Measurements from ENCODE around the gene EPS8.

Gene EPS8

DNA sequence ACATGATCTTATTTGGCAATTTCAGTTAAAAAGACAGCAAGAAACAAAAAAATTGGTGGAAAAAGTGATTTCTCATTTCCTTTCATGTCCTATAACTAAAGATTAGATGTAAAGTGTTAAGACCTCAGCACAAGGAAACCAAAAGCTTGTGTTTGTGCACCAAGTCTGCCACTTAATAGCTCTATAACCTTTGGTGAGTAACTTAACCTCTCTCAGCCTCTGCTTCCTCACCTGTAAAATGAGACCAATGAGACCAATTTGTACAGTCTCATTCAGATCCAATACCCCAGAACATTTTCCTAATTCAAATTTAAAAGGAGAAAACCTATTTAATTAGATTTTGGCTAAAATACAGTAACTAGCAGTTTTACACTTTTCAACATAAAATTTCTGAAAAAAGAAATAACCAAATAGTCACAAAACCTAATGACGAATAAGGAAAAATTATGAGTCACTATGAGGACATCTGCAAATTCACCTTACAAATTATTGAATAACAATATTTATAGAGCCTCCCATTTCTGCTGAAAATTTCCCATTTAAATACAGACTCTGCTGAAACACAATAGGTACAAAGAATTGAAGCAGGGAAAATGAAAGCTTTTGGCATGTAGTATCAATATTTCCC, 71.1 kb downstream of the EPS8 start:
- no peak for DNase-seq (ENCODE audit: low spot score)

DNA sequence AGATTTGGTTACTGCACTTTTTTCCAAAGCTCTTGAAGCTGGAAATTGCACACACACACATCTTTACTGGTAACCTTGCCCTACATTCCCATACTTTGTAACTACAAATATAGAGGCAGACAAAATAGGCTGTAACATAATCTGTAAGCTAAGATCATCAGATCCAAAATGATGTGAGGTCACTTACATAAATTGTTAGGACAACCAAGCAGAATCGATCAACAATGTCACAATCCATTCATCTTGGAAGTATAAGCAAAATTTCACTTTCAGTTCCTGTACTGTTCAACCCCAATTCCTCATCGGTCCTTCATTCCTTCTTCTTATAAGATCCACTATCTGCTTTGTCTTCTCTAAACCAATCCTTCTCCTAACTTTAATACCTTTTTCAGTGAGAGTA, 72.6 kb downstream of the EPS8 start:
- no peak for DNase-seq (ENCODE audit: low spot score)

DNA sequence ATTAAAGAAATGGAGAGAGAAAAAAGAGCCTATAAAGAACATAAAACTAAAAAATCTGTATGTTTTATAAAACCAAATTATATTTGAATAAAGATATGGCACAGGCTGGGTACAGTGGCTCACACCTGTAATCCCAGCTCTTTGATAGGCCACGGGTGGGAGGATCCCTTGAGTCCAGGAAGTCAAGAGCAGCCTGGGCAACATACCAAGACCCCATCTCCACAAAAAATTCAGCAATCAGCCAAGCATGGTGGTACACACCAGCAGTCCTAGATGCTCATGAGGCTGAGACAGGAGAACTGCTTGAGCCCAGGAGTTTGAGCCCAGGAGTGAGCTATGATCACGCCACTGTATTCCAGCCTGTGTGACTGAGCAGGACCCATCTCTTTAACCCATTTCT, 74.9 kb downstream of the EPS8 start:
- no peak for DNase-seq (ENCODE audit: low spot score)

DNA sequence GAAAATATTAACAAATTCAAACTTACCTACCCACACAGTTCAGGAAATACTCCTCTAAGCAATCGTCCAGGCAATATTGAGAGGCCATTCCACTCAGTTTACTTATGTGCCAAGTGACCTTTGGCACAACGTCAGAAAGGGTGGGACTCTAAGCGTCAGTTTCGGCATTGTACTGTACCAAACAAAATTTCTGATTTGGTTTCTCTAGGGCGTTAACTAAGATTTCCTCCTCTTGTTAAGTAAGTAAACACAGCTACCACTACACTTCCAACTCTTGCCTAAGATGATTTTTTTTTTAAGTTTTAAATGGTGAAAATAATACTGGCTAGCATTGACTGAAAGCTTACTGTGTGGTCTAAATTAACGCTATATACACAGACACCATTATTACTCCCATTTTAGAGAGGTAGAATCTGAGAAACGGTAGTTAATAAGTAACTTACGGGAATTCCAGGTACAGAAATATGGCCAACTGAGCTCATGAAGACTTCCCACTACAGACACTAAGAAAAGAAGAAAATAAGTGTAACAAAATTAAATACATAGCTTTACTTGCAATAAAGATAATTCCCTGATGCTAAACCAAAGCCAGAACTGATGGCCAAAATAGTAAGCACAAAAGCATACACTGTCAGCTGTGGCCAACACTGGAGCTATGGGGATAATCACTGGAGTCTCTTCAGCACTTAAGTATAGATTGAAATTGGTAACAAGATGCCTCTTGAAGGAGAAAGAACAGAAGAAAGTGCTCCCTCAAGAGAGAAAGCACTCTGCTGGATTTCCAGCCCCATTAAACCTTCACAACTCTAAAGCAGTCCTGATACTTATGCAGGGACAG, 76.1 kb downstream of the EPS8 start:
- no peak for DNase-seq (ENCODE audit: low spot score)

DNA sequence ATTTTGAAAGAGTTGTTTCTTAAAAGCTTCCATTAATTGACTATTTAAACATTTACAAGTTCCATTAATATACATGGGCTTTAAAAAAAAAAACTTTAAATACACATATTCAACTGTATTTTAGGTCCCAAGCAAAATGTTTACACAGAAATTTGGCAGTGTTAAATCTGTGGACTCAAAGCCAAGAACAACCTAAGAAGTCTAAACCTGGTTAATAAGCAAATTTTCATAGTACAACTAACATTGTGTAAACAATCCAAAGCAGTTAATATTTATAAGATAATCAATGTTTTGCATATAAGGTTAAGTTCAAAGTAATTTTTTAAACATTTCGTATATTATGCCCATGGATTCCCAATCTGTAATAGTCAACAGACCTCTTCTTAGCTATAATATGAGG, 77.0 kb downstream of the EPS8 start:
- no peak for DNase-seq (ENCODE audit: low spot score)

DNA sequence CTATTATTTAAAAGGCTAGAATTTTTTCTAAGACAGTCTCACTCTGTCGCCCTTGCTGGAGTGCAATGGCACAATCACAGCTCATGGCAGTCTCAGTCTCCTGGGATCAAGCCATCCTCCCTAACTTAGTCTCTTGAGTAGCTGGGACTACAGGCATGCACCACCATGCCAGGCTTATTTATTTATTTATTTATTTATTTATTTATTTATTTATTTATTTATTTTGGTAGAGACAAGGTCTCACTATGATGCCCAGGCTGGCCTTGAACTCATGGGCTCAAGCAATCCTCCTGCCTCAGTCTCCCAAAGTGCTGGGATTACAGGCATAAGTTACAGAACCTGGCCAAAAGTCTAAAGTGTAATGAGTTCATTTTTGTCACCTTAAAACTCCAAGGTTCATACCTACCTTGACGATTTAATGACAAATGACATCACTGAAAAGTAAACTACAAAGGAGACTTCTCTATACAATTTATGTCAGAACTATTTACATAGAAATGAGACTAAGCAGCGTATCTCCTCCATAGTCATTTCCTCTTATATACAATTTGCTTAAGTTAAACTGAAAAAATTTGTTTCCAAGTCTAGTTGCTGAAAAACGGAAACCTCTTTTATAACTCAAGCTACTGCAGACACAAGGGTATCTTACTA, 78.2 kb downstream of the EPS8 start:
- no peak for DNase-seq (ENCODE audit: low spot score)

DNA sequence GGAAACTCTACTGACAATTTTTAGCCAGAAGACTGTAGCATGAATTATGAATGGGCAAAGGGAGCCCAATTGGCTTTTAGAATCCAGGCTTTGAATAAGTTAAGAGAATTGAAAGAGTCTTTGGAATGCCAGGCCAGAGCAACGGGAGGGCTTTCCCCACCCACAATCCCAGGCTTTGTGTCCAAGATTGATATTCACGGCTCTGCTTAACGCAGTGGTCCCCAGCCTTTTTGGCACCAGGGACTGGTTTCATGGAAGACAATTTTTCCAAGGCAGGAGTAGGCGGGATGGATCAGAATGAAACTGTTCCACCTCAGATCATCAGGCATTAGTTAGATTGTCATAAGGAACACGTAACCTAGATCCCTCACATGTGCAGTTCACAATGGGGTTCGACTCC, 79.6 kb downstream of the EPS8 start:
- DNase-seq (ENCODE audit: low spot score): no peak

DNA sequence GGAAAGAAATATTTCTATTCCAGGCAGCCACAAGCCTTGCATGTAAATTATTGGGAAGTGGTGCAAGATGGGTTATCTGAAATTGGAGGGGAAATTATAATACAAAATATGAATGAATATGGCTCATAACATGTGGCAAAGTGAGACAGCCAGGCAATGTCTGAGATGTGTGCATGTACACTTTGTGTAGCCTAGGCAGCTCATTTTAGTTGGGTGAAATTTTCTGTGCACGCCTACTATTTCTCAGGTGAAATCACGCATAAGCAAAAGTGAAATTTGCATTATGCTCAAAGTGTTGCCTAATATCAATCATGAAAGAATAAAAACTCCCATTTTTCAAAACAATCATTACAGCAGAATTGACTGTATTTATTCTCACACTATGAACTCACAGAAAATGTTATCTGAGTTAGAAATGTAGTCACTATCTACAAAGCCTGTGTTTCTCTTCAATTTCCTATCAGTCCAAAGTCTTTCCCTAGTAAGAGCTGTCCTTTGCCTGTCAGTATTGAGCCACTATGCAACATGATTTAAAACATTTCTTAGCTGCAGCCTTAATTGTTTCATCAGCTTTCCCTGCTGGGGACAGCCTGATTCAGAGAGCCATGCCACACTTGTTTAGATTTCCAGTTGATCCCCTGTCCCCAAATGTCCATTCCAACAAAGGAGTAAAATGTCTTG, 80.7 kb downstream of the EPS8 start:
- DNase-seq (ENCODE audit: low spot score): no peak

DNA sequence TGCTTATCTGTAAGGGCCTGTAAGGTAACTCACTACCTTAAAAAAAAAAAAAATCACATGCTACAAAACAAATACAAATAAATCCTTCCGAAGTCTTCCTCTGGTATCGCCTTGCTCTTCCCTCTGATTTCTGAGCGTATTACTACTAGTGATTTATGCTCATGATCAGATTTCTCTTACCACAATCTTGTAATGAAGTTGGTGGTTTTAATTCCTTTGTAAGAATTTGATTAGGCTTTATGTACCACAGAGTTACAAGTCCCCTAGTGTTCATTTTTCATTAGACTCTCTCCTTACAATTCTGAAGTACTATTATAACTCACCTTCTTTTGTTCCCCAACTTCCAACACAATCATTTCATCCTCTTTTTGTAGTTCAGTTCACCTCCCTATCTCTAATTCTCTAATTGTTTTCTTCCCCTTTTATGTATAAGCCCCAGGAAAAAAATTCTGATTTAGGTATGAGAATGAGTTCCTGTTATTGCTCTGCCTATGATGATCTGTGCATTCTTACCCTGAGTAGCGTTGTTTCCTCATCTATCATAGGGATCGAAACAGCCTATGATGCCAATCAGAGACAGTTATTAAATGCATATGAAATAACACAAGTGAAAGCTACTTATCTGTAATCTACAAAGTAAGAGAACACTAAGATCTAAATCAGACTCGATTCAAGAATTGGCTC, 81.5 kb downstream of the EPS8 start:
- DNase-seq (ENCODE audit: low spot score): no peak

DNA sequence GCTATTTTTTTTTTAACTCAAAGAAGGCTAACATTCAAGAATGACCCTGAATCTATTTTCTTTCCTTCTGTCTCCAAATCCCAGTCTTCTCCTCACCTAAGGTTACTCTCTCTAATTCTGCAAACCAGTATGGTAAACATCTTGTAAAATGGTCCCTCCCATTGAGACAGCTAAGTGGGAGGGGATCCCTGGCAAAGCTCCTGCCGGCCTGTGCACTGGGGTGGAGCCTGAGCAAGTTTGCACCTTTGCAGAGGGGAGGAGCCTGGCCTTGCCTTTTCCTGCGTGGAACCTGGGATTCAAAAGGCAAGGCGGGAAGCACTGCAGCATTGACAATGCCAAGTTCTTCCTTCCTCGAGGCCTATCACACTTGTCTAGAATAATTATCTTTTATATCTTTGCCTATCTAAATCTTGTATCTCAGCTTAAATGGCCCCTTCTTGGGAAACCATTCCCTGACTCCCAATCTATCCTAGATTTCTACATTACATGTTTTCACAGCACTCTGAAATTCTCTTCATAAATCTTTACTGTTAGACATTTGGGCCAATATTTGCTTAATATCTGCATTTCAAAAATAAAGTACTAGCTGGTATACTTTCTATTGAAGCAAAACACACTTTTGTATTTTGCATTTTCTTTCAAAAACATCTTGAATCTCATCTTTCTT, 83.0 kb downstream of the EPS8 start:
- DNase-seq (ENCODE audit: low spot score): no peak

DNA sequence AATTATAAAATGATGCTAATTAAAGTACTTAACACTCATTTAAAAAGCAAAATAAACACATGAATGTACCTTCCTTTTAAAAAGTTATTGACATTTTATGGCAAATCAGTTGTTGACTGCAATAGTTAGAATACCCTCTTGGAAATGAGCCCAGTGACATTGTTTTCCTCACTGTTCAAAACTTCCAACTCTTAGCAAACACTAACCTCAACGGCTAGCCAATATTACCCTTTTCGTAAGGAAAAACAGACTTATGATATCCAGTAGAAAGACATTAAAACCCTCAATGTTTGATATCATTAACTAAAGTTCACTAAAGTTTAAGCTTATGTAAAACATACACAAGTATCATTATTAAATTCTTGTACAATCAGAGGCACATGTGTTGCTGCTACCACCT, 83.6 kb downstream of the EPS8 start:
- DNase-seq (ENCODE audit: low spot score): no peak

DNA sequence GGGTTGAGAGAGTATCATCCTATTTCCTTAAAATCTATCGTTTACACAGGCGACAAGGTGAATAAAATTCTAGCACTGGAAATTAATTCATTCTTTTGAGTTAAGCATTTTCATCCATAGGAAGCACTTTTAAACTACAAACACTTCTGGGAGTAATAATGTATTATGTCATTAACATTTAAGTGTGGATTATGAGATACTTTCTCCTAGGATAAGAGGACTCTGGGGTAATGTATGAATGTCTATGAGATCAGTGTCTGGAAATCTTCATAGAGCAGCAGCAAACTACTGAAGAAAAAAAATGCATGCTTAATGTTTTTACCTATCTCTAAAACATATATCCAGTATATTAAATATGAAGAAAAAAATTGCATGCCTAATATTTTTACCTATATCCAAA, 86.9 kb downstream of the EPS8 start:
- no peak for DNase-seq (ENCODE audit: low spot score)

DNA sequence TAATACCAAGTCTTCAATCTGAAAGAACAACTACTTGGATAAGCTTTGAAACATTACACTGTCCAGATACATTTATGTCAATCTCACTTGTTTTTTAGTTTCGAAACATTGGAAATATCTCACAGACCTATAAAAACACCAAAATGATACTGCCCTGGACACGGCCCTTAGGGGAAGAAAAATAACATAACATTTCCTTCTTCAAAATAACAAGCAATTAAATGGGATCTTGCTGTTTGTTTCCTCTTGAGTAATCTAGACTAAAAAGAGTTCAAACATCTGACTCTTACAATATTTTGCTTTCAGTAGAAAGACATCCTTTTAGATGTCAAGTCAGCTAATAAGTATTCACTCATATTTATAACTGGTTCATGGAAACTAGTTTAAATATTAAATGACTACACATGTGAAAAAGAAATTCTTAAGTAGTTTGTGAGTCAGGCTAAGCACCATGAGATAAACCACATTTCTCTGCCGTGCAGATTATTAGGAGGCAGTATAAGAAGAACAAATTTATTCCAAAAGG, 87.5 kb downstream of the EPS8 start:
- DNase-seq (ENCODE audit: low spot score): no peak

DNA sequence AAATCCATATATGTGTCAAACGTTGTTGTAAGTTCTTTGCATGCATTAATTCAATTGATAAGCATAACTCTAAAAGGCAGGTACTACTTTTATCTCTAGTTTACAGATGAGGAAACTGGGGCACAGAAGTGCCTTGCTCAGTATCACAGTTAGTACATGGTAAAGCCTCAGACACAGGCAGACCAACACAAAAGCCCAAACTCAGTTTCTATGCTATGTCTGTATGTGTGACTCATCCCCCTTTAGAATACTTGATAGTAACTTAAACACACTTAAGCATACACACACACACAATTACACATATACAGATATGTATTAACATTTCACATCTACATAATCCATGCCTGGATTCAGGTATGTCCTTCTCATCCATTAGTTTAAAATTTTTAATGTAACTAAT, 88.0 kb downstream of the EPS8 start:
- no peak for DNase-seq (ENCODE audit: low spot score)

DNA sequence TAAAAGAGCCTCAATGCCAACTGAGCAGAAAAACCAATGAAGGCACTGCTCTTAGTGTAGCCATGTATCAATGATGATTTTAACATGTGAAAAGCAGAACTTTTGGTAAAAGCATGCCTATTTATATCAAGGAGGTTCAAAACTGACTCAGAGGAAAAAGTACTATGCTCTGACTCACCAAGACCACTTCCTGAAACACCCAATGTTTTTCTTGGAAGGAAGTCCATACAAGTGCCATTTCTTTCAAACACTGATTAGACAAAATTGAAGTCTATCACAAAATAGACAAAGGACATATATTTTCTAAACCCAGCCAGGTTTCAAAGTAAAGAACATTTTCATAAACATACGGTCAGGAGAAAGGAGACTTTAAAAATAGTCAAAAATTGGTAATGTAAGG, 88.6 kb downstream of the EPS8 start:
- peak; percentile 45 for DNase-seq (ENCODE audit: low spot score)

DNA sequence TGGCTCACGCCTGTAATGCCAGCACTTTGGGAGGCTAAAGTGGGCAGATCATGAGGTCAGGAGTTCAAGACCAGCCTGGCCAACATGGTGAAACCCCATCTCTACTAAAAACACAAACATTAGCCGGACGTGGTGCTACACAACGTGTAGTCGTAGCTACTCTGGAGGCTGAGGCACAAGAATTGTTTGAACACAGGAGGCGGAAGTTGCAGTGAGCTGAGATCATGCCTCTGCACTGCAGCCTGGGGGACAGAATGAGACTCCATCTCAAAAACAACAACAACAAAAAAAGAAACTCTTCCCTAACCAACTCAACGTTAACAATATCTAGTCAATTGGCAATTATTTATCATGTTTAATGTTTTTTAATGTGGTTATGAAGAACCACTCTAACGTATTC, 89.3 kb downstream of the EPS8 start:
- no peak for DNase-seq (ENCODE audit: low spot score)

DNA sequence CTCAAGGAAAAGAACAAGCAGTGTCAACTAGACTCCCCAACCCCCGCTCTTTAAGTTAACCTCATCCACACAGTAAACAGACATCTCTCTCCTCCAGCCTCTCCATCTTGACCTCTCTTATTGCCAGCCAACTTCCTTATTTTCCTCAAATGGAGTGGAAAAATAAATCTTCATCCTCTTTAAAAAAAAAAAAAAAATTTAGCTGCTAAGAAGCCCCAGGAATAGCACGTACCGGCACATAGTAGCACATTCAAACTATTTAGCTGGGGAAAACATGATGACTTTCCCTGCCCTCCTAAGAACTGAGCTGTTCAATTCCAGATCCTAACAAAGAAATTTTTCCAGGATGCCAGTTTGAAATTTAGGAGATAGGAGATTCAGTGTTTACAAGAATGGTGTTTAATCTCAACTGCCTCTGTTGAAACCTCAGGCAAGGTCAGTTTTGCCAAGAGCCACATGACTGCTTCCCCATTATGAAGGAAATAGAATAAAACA, 90.8 kb downstream of the EPS8 start:
- no peak for DNase-seq (ENCODE audit: low spot score)

DNA sequence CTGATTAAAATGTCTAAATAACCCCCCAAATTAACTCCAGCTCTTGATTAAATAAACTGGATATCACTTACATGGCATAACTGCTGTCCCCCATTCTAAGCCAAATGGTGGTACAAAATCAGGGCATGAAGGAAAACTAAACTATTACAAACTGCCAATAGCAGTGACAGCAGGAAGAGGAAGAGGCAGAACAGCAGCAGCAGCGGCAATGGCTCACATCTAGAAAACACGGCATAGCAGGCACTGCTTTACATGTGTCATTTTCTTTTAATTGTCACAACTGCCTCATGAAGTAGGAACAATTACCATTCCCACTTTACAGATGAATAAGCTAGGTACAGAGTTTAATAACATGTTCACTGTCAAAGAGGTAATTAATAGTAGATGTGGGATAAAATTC, 92.0 kb downstream of the EPS8 start:
- peak; percentile 21 for DNase-seq (ENCODE audit: low spot score)

DNA sequence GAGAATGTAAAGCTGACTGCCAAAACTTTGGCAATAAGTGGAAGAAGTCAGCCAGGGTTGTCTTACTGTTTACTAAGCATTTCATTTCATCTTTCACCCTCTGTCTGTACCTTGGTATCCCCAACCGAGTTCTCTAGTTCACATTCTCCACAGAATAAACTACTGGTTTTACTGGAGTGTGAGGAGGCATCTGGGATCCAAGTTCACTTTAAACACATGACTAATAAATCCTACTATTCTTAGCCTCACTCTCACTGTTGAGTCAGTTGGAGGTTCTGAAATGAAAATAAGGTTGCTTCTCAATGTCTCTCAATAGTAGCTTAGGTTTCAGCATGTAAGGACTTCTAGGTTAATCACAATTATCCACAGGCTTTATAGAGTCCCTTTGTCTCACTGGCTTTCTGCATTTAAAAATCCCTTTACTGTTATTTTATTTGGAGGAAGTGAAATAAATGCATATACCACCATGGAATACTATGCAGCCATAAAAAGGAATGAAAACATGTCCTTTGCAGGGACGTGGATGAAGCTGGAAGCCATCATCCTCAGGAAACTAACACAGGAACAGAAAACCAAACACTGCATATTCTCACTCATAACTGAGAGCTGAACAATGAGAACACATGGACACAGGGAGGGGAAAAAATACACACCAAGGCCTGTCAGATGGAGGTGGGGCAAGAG, 95.8 kb downstream of the EPS8 start:
- DNase-seq (ENCODE audit: low spot score): no peak

DNA sequence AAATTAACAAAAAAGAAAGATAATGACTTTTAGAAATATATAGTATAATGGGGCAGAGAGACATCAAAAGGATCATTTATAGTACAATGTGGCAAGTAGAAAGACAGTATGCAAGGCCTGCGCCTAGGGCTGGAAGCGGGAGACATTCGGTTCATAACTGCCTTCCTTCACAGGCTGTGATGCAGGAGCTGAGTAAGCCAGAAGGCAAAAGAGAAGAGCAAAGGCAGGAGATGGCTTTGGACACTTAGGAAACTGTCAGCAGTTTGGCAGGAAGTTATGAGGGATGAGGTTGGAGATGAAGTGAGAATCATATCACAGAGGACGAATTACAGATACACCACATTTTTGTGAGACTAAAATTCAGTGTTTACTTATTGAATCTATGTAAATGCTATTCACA, 97.8 kb downstream of the EPS8 start:
- no peak for DNase-seq (ENCODE audit: low spot score)

DNA sequence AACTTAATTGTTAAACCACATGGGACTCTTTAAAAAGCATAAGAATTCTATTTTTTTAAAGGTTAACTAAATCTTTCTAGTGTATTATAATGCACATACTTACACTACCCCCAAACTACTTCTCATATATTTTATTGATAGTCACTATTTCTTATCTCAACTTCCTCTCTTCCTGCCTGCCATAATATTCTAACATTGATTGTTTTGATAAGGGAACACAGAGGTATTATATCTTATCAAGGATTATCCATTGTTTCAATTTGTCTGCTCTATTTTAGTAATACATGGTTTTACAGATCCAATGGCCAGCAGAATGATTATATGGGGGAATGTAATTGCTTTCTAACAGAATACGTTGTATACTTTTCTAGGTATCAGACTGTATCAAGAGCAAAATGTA, 98.9 kb downstream of the EPS8 start:
- no peak for DNase-seq (ENCODE audit: low spot score)
